Posterior cingulate gyrus (tissue), 11 donors: ENCODE data around the gene SERPINB13.
"Not testable (repeated sequence)": the region's sequence is repeated elsewhere in the genome, so short reads cannot be mapped to it uniquely, and the experiment has no call there.

Experiments
- DNase-seq, 10 donors: peaks; one replicate each; pipeline versions ENCODE4 v3.0.0 to v3.0.0-alpha.2; 2020 to 2021; ENCODE audit warnings: mixed read lengths in 3 of 10
- intact Hi-C: fragments of 100-400 bp; cut with DNase I; formaldehyde crosslinking; loops from one replicate; pipeline ENCODE4 v1.15.1; 2023

SERPINB13 gene

DNA sequence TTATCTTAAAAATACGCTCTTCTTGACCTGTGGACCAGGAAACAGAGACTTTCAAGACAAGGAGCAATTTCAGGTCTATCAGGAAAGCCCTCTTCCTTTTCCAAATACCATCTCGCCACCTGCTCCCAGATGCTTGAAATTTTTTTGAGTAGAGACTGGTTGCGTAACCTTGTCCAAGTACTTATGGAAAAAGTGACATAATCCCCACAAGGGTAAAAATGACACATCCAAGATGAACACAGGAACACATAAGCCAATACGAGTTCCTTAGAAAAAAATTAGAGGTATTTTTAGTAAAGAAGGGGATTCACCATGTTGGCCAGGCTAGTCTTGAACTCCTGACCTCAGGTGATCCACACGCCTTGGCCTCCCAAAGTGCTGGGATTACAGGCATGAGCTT lies 1.8 kb downstream of the SERPINB13 start:
- intact Hi-C loops = no loop called here
- no peak for DNase-seq

DNA sequence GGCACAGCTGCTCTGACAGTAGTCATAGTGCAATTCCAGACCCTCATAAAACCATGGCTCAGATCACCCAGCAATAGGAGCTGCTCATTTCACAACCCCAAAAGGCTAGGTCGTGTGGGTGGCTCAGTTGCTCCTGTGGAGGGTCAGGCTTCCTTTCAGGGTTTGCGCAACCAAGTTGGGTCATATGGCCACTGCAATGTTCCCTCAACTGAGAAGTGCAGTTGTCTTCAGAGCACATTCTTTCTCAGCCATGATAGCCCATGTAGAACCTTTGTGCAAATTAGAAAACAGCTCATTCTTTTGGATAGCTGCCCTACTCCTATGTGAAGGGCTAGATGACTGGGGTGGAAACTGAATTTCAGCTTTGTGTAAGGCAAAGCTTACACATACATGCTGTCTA lies 3.2 kb downstream of the SERPINB13 start:
- DNase-seq = no peak

DNA sequence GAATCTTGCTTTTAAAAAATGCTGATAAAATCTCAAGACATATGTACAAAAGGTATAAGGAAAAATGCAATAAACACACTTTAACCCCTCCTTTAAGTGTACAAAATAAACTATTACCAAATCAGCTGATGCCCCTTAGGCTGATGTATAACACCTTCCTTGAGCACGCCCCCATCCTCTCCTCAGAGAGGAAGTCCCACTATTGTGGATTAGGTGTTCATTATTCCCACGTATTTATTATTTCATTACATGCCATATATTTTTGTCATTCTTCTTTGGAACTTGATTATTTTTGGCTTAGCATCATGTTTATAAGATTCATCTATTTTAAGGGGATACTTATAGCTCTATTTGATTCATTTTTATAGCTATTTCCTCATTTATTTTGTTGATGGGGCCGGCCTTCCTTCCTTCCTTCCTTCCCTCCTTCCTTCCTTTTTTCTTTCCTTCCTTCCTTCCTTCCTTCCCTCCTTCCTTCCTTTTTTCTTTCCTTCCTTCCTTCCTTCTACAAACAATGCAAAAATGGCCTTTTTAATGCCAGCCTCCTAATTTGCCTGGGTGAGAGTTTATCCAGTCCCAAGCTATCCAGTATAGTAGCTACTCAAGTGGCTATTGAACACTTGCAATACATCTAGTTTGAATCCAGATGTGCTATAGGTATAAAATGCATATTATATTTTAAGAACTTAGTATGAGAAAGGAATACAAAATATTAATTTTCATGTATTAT lies 4.0 kb downstream of the SERPINB13 start:
- DNase-seq = no peak

More for the DNA sequence above, 3.2 kb downstream of the SERPINB13 start:
- intact Hi-C loops = no loop called here

DNA sequence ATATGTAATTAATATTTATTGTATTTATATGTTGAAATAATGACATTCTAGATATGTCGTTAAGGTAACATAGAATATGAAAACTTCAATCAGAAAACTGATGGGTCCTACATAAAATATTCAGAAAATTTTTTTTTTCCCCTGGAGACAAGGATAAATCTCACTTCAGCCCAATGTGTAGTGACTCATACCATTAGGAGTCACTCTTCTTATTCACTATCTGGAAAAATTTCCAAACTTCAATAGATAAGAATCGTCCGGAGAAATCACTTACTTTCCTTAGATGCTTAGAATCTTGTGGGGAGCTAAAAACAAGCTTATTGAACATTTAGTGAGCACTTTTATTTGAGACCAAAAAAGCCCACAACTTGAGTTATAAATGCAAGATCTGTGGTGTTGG lies 4.6 kb downstream of the SERPINB13 start:
- intact Hi-C loops = no loop called here
- DNase-seq = no peak

More for the DNA sequence above, 4.0 kb downstream of the SERPINB13 start:
- intact Hi-C loops = no loop called here

DNA sequence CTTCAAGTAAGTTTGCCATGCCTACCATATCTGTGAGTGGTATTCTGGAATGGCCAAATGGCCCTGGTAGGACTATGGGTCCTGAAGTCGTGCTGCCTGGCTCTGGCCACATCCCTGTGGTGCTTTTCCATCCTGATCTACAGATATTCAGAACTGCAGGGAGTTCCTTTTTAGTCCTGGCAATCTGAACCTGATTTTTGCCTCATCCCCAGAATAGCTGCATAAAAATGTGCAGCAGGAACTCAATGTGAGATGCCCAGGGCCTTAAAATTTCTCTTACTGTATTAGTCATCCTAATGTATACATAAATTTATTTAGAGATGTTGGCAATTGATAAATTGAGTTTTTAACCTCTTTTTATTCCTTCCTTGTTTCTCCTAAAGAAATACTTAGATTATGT lies 5.3 kb downstream of the SERPINB13 start:
- intact Hi-C loops = no loop called here
- no peak for DNase-seq

DNA sequence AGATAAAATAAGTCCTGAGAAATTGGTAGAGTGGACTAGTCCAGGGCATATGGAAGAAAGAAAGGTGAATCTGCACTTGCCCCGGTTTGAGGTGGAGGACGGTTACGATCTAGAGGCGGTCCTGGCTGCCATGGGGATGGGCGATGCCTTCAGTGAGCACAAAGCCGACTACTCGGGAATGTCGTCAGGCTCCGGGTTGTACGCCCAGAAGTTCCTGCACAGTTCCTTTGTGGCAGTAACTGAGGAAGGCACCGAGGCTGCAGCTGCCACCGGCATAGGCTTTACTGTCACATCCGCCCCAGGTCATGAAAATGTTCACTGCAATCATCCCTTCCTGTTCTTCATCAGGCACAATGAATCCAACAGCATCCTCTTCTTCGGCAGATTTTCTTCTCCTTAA lies 9.8 kb downstream of the SERPINB13 start:
- peak in 2 of 10 donors; percentile 6 to 70 for DNase-seq
- intact Hi-C loops = no loop called here

DNA sequence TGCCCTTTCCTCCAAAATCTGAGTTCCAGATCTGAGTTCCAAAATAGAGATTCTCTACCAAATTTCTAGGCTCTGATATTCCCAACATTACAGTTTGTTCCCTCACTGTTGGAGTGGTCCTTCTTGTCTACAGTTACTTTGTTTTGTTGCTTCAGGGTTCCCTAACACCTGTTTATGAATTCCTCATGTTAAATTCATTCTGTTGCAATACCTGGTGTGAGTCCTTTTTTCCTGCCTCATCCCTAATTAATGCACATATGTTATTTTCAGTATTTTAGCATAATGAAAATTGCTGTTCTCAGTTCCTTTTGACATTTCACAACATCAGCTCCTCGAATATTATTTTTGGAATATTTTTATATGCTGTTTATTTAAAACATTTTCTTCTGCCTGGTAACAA lies 16.2 kb downstream of the SERPINB13 start:
- intact Hi-C loops = no loop called here
- no peak for DNase-seq

DNA sequence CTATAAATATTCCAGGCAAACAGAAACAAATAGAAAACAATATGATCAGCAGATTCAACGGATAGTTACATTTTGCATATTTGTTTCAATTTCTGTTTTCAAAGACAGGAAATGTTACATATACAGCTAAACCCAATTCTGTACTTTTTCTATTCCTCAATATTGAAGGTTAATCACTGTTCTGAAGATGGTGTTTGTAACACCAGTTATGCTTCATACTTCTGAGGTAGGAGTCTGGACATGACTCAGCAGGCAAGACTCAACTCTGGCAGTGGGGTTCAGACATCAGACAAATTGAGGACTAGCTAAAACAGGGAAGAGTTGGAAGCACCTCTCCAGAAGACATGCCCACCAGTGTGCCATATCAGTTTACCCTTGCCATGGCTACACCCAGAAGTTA lies 16.6 kb downstream of the SERPINB13 start:
- intact Hi-C loops = no loop called here

DNA sequence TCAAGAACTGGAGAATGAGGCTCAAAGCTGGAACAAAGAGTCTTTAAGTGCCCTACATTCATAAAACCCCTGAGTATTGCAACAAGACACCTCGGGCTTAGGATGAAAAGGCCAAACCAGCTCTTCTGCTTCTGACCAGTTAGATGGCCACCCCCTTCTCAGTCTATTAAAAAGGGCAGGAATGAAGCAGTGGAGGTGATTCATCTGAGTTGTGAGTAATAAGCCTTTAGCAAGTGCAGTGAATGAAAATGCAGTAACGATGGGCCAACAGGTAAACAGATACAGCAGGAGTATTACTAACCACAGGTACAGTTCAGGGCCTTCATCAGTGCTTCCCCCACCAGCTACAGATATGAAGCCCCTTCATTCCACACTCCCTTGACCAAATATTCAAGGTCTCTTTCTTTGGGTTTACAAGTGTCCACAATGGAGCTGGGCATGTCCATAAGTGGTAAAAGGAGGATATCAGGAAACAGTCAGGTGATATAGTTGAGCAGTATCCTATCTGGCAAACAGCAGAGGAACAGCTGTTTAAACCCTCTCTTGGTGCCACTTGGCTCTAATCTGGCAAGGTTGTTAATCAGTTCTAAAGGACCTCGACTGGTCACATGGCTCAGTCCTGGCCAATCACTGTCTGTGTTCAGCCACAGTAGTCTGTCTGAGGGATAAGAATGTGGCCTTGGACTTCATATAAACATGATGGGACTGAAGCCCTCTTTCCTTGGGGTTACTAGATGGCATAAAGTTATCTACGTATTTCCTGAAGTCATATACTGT lies 17.8 kb downstream of the SERPINB13 start:
- DNase-seq = no peak
- intact Hi-C loops = no loop called here

More for the DNA sequence above, 16.6 kb downstream of the SERPINB13 start:
- no peak for DNase-seq

DNA sequence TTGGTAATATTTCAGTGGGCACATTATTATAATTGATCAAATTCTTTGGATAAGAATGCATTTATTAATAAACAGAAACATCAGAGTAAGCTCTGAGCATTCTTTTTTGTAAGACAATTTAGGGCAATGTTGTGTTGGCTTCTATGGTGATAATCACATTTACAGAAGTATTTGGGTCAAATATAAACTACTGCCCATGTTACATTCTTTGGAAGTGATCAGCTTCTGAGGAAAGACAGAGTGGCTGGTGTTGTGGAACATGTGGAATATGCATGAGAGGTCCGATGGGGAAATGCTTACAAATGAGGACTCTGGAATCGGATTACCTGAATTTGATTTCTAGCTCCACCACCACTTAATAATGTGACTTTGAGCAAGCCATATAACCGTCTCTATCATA lies 19.4 kb downstream of the SERPINB13 start:
- no peak for DNase-seq
- intact Hi-C loops = no loop called here

DNA sequence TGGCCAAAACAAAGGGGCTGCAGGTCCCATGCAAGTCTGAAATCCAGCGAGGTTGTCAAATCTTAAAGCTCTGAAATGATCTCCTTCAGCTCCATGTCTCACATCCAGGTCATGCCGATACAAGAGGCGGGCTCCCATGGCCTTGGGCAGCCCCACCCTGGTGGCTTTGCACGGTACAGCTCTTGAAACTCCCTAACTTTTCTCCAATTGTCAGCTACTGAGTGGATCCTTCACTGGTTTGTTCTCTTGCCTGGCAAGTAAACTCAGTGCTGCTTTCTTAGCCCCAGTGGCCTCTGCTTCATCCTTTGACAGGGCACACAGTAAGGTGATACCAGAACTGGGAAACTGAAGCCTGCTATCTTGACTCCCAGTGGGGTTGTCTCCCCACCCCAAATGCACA lies 26.3 kb downstream of the SERPINB13 start:
- no peak for DNase-seq
- intact Hi-C loops = no loop called here

DNA sequence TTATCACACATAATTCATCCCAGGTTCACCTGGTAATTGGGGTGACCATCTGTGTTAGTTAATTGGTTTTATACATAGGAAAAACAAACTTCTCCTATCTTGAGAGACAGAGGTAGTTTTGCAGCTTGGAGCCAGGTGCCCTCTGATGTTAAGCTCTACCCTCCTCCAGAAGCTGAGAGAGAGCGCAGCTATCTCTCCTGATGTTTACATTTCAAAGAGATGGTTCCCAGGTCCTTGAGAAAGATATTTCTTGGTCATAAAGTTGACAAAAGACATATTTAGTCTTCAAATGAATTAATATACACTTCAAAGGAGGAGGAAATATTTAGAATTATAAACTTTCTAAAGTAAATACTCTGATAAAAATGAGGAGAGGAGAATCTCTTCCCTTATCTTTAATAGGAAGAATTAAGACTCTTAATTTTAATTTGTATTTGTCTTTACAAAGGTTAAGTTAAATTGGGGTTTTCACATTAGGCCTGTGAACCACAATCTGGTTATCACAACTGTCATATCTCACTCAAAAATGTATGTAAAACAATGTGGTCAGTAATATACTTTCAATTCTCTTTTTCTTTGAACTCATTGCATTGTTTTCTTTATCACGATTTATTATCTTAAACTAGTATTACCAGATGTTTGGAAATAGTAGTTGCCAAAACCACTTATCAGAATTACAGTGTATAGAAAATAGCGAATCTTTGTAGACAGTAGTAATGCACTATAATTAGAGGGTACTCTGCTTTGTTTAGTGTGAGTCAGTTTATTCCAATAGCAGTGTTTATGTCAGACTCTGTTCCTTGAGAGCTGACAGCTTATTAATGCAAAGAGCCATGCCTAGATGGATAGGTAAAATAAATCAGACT lies 30.1 kb downstream of the SERPINB13 start:
- intact Hi-C loops = no loop called here
- no peak for DNase-seq

DNA sequence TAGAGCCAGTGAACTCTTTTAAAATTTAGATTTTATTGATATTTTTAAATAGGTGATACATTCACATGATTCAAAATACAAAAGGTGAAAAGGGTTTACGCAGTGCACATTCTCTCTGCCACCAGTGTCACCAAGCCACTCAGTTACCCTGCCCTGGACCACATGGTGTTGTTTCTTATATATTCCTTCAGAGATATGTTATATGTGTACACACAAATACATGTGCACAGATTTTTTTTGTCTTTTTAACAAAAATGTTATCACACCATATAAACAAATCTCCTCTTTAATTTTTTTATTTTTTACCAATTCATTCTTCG lies 30.7 kb downstream of the SERPINB13 start:
- no peak for DNase-seq
- intact Hi-C loops = no loop called here

DNA sequence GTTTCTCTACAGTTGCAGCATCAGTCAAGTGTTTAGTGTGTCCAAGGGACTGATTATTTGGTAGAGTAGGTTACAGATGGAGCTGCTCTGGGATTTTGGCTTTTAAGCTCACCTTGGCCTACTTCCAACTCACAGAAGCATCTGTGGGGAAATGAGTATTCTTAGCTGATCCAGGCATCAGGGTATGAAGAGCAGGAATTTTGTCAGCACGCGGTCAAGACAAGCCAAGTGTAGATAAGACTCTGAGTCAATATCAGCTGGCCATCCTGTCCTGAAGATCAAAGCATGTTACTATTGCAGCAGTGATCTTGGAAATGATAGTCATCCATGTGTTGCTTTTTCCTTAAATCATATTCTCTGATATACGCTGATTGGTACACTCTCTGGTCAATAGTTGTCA lies 32.5 kb downstream of the SERPINB13 start:
- intact Hi-C loops = no loop called here
- no peak for DNase-seq

DNA sequence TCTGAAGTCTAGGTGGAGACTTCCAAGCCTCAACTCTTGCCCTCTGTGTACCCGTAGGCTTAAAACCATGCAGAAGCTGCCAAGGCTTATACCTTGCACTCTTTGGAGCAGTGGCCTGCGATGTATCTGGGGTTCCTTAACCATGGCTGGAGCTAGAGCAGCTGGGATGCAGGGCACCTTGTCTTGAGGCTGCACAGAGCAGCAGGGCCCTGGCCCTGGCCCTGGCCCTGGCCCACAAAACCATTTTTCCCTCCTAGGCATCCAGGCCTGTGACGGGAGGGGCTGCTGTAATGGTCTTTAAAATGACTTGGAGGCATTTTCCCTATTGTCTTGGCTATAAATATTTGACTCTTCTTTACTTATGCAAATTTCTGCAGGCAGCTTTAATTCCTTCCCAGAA lies 37.7 kb downstream of the SERPINB13 start:
- intact Hi-C loops = no loop called here
- no peak for DNase-seq

DNA sequence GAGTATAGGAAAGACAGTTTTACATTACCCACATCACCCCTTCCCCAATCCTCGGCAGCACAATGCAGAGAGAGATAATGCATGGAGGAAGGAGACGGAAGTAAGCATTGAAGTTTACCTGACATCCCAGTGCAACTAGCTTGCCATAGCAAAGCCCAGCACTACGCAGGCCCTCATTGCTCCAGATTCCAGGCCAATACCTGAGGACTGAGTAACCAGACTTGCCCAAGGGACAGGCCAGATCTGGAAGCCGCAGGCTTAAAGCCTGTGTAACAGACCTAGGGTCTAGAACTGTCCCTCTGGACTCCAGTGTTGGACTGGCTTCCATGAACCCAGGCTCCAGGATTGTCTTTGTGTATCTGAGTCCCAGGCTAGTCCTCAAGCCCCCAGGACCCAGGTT lies 39.3 kb downstream of the SERPINB13 start:
- intact Hi-C loops = no loop called here
- DNase-seq = no peak

DNA sequence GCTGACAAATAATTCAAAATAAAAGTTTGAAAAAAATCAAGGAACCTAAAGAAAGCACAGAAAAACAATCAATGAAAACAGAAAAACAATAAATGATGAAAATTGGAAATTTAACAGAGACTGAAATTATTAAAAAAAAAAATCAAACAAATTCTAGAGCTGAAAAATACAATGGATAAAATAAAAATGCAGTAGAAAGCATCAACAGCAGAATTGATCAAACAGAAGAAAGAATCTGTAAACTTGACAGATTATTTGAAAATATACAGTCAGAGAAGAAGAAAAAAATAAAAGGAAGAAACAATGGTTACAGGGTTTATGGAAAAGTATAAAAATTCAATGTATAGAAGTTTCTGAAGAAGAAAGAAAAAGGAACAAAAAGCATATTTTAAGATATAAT lies 40.7 kb downstream of the SERPINB13 start:
- intact Hi-C loops = no loop called here
- DNase-seq = no peak

DNA sequence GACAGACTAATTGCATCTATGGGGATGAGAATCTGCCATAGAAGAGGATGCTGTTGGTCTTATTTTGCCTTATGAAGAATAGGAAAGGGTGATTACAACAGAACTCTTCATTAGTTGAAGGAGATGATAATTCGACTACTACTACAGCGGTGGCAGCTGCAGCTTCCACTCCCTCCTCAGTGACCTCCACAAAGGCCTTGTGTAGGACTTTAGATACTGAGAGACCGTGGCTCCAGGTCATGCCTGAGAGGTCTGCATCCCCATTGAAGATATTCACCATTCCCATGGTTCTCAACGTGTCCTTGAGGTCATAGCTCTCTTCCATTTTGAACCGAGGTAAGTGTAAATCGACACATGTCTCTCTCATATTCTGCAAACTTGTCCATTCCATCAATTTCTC lies 50.6 kb downstream of the SERPINB13 start:
- intact Hi-C loops = no loop called here
- no peak for DNase-seq

DNA sequence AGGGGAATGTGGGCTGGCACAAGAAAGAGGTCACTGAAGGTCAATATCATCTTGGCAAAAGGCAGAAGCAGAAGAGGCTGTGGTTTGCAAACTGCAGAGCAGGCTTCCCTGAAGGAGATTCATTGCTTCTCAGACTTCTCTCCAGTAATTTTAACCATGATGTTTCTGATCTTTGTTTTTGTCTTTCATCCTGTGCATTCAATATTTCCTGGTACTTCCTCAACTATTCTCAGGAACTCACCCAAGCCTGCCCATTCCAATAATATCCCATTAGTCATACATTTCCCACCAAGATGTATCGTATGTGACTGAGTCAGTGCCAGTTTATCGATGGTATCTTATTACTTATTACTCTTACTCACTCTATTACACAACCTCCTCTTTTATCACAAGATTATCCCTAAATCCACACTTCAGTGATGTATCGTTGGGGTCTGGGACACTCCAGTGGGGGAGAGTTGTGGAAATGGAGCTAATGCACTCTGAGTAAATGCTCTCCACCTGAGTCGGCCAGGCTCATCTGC lies 54.1 kb downstream of the SERPINB13 start:
- DNase-seq, intact Hi-C loops: not testable (repeated sequence)

DNA sequence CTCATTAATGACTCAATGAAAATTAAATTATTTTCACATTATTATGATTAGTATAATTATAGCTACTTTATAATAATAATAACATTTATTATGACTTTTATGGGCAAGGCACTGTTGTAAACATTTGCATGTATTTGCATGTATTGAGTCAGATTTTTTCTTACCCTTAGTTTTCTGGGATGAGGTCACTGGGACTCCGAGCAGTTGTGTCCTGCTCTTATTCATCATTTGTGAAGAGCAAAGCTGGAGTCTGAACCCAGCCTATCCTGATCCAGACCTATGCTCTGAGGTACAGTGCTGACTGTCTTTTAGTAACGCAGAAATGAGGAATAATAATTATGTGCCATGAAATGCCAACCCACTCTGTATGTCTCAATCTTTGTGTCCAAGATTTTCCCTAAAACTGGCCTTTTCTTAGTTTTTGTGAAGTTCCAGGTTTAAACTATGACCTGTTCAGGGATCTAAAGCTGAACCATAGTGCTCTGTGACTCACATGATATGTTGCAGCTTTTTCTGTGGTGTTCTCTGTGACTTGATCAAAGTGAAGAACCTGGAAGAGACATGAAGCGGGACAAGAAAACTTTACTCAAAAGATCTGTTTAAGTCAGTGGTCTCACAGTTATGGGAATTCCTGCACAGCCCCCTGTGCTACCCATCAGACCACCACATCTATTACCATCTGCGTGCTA lies 55.7 kb downstream of the SERPINB13 start:
- intact Hi-C loops, DNase-seq: not testable (repeated sequence)
